IMR-90 (cell line): Measurements from ENCODE around the gene GP1BA. TPM values are rescaled to one million over a fixed set of nuclear protein-coding genes. Genes with fewer than 3 reads are reported as not detected.

Experiments
- ATAC-seq: fragments of 200-7000 bp; cut with Tn5 transposase; 2 replicates; pipeline ENCODE4 v1.9.1; 2020; ENCODE audit warnings: low read depth, mild to moderate bottlenecking, moderate library complexity
- BruUV-seq: library from RNA; stranded (reverse); fragments of 400-500 nt; replicated peaks from 2 replicates; lab custom pipeline; 2021; lab: Mats Ljungman, UMichigan
- CTCF ChIA-PET: fragments of 300-600 bp; formaldehyde crosslinking; extraction: SDS; loops from one replicate; lab custom pipeline; 2021; ENCODE audit warnings: antibody characterized with exemption; lab: Yijun Ruan, JAX
- POLR2A ChIA-PET: fragments of 300-600 bp; sonication (Branson Sonifier 250); formaldehyde crosslinking; loops from one replicate; lab custom pipeline; 2022; ENCODE audit warnings: antibody characterized with exemption; ENCODE audit not compliant: unreplicated experiment; lab: Charles Lee
- DNase-seq: peaks from one replicate; pipeline ENCODE4 v3.0.0; 2013
- H2AFZ ChIP-seq: replicated peaks from 2 replicates; pipeline ENCODE3; 2013; ENCODE audit warnings: low read length, mild to moderate bottlenecking; ENCODE audit not compliant: poor library complexity
- H2AK5ac ChIP-seq: 2 replicates; pipeline ENCODE4 v1.6.1; 2013; ENCODE audit warnings: low read depth, low read length, inconsistent platforms
- H2AK9ac ChIP-seq: replicated peaks from 2 replicates; pipeline ENCODE3; 2013; ENCODE audit warnings: mild to moderate bottlenecking, low read depth, low read length, moderate library complexity; ENCODE audit not compliant: poor library complexity
- H2BK120ac ChIP-seq: 2 replicates; pipeline ENCODE4 v1.6.1; 2013; ENCODE audit warnings: low read depth, low read length, inconsistent platforms
- H2BK15ac ChIP-seq: 3 replicates; pipeline ENCODE4 v1.6.1; 2013; ENCODE audit warnings: low read depth, low read length, inconsistent platforms
- H2BK20ac ChIP-seq: 2 replicates; pipeline ENCODE4 v1.6.1; 2013; ENCODE audit warnings: low read depth, mild to moderate bottlenecking, inconsistent platforms, low read length, moderate library complexity
- H2BK5ac ChIP-seq: 2 replicates; pipeline ENCODE4 v1.6.1; 2013; ENCODE audit warnings: mild to moderate bottlenecking, low read depth, low read length, inconsistent platforms; ENCODE audit not compliant: poor library complexity, severe bottlenecking
- H3K14ac ChIP-seq: replicated peaks from 2 replicates; pipeline ENCODE4 v1.6.1; 2013; ENCODE audit warnings: low read depth, low read length, inconsistent platforms
- H3K18ac ChIP-seq: 2 replicates; pipeline ENCODE4 v1.6.1; 2013; ENCODE audit warnings: low read depth, low read length, control low read depth
- H3K23ac ChIP-seq: 2 replicates; pipeline ENCODE4 v1.6.1; 2013; ENCODE audit warnings: low read depth, low read length, inconsistent platforms
- H3K27ac ChIP-seq: 2 replicates; pipeline ENCODE4 v1.5.1; 2013; ENCODE audit warnings: mild to moderate bottlenecking, control low read depth, low read length; ENCODE audit not compliant: insufficient read depth
- H3K27me3 ChIP-seq: 2 replicates; pipeline ENCODE4 v1.6.1; 2013; ENCODE audit warnings: low read length; ENCODE audit not compliant: control insufficient read depth, insufficient read depth
- H3K36me3 ChIP-seq: 2 replicates; pipeline ENCODE4 v1.6.1; 2013; ENCODE audit warnings: low read length, mixed read lengths; ENCODE audit not compliant: control insufficient read depth, insufficient read depth
- H3K4ac ChIP-seq: 2 replicates; pipeline ENCODE4 v1.6.1; 2013; ENCODE audit warnings: low read depth, low read length, inconsistent platforms
- H3K4me1 ChIP-seq: 2 replicates; pipeline ENCODE4 v1.6.1; 2013; ENCODE audit warnings: low read length, mixed read lengths; ENCODE audit not compliant: control insufficient read depth, insufficient read depth
- H3K4me2 ChIP-seq: 2 replicates; pipeline ENCODE4 v1.6.1; 2013; ENCODE audit warnings: low read depth, mild to moderate bottlenecking, control low read depth, low read length, moderate library complexity
- H3K4me3 ChIP-seq: 2 replicates; pipeline ENCODE4 v1.5.1; 2013; ENCODE audit warnings: low read depth, mild to moderate bottlenecking, control low read depth, low read length, moderate library complexity; ENCODE audit not compliant: insufficient read depth
- H3K56ac ChIP-seq: 2 replicates; pipeline ENCODE4 v1.6.1; 2013; ENCODE audit warnings: low read length, inconsistent platforms; ENCODE audit not compliant: insufficient read depth; ENCODE audit errors: extremely low read depth
- H3K79me1 ChIP-seq, 2 experiments: 2 replicates each; pipeline ENCODE4 v1.6.1; 2013; ENCODE audit warnings: low read length in 2 of 2, inconsistent platforms in 1 of 2, low read depth in 1 of 2
- H3K9ac ChIP-seq: 2 replicates; pipeline ENCODE4 v1.6.1; 2013; ENCODE audit warnings: low read depth, low read length, control low read depth
- H3K9me1 ChIP-seq: 2 replicates; pipeline ENCODE4 v1.6.1; 2013; ENCODE audit warnings: low read length, inconsistent platforms; ENCODE audit not compliant: insufficient read depth
- H3K9me3 ChIP-seq: 2 replicates; pipeline ENCODE4 v1.6.1; 2013; ENCODE audit warnings: low read length; ENCODE audit not compliant: control insufficient read depth, insufficient read depth
- H4K20me1 ChIP-seq: 2 replicates; pipeline ENCODE4 v1.6.1; 2013; ENCODE audit warnings: low read length, inconsistent platforms; ENCODE audit not compliant: insufficient read depth
- H4K5ac ChIP-seq: 2 replicates; pipeline ENCODE4 v1.6.1; 2013; ENCODE audit warnings: mild to moderate bottlenecking, low read depth, low read length, control low read depth
- H4K8ac ChIP-seq, 2 experiments: 2 replicates each; pipeline ENCODE4 v1.6.1; 2013; ENCODE audit warnings: low read depth in 2 of 2, low read length in 2 of 2, control low read depth in 1 of 2, inconsistent platforms in 1 of 2
- H4K91ac ChIP-seq: 2 replicates; pipeline ENCODE4 v1.6.1; 2013; ENCODE audit warnings: low read depth, low read length, inconsistent platforms; ENCODE audit not compliant: insufficient read depth
- BHLHE40 ChIP-seq: fragments of 150-350 bp; IDR thresholded peaks from 2 replicates; pipeline ENCODE4 v1.6.1; 2016; ENCODE audit warnings: mild to moderate bottlenecking, low read depth, low read length
- CEBPB ChIP-seq: IDR thresholded peaks from 2 replicates; pipeline ENCODE4 v1.6.1; 2012; ENCODE audit warnings: low read depth, low read length, improper control_type of control experiment
- CHD1 ChIP-seq: IDR thresholded peaks from 2 replicates; pipeline ENCODE4 v1.6.1; 2012; ENCODE audit warnings: low read depth, low read length, improper control_type of control experiment
- CTCF ChIP-seq: conservative IDR thresholded peaks from 2 replicates; pipeline ENCODE4 v1.5.1; 2012; ENCODE audit warnings: mild to moderate bottlenecking, low read depth, low read length, improper control_type of control experiment
- MXI1 ChIP-seq: IDR thresholded peaks from 2 replicates; pipeline ENCODE4 v1.6.1; 2012; ENCODE audit warnings: low read depth, mild to moderate bottlenecking, low read length, moderate library complexity, borderline replicate concordance
- POLR2A ChIP-seq: IDR thresholded peaks from 2 replicates; pipeline ENCODE4 v1.6.1; 2012; ENCODE audit warnings: mild to moderate bottlenecking, low read depth, low read length
- RAD21 ChIP-seq: IDR thresholded peaks from 2 replicates; pipeline ENCODE4 v1.6.1; 2012; ENCODE audit warnings: low read length, improper control_type of control experiment
- RCOR1 ChIP-seq: IDR thresholded peaks from 2 replicates; pipeline ENCODE4 v1.6.1; 2012; ENCODE audit warnings: mild to moderate bottlenecking, low read length, improper control_type of control experiment; ENCODE audit not compliant: insufficient replicate concordance
- RFX5 ChIP-seq: IDR thresholded peaks from 2 replicates; pipeline ENCODE4 v1.8.0; 2012; ENCODE audit warnings: low read depth, mild to moderate bottlenecking, low read length, moderate library complexity
- SMC3 ChIP-seq: fragments of 150-350 bp; IDR thresholded peaks from 2 replicates; pipeline ENCODE4 v1.6.1; 2016; ENCODE audit warnings: low read depth, mild to moderate bottlenecking, antibody characterized with exemption, low read length, moderate library complexity
- WGBS, 2 experiments: methylation state at CpG; one replicate each; pipeline versions ENCODE4 v1.1.5 to v1.1.7; 2013; ENCODE audit warnings: missing lambda C conversion rate in 2 of 2; ENCODE audit not compliant: insufficient read length in 1 of 2; ENCODE audit errors: extremely low coverage in 2 of 2; 5-methylcytosine and 5-hydroxymethylcytosine counted together
- dilution Hi-C: fragments of 300-500 bp; cut with HindIII; formaldehyde crosslinking; loops from one replicate; pipeline ENCODE4 v1.14.3; 2018; ENCODE audit warnings: low sequenced_read_pairs; ENCODE audit not compliant: unreplicated experiment
- in situ Hi-C: fragments of 300-500 bp; cut with MboI; formaldehyde crosslinking; loops from 3 replicates; pipeline ENCODE4 v1.14.3; 2019; ENCODE audit warnings: low sequenced_read_pairs, inconsistent platforms, mixed read lengths
- intact Hi-C: fragments of 100-400 bp; cut with micrococcal nuclease; formaldehyde crosslinking; loops from 2 replicates; pipeline ENCODE4 v1.10.0; 2022
- polyA plus RNA-seq, 3 experiments: library from polyadenylated mRNA; depleted of rRNA; stranded (reverse); fragments of >200 nt; gene quantifications; 2 replicates each; pipeline ENCODE4 v1.2.3, GENCODE V29; 2012; ENCODE audit warnings: low replicate concordance in 1 of 3
- total RNA-seq: library from RNA; depleted of rRNA; stranded (reverse); fragments of >200 nt; gene quantifications from 2 replicates; pipeline ENCODE4 v1.2.3, GENCODE V29; 2012

Gene GP1BA
- total and polyA plus RNA-seq, 2 of the 4 experiments (the other 2 are of a cell fraction) = not detected

- no peak for TF ChIP-seq RCOR1
Observed at GRCh38 chr17:4966844-4967538, 34.9 kb downstream of the GP1BA start (continued).

GRCh38 chr17:4967539-4968485, 35.7 kb downstream of the GP1BA start, which contains the start of gene SPAG7:
Gene SPAG7 (minus strand): TSS chr17:4967817. CDS start chr17:4967804, 13 bp downstream.
- peak within 1 kb of the TSS; percentile 73 for H3K4me2 ChIP-seq
- peak within 1 kb of the TSS; percentile 94 for H2BK5ac ChIP-seq
- intact Hi-C loops = loop anchor here (1.0 to 5.0 kb wide), 2 partner anchors 20 to 61 kb away; partner anchors contain the start of gene PFN1
- H3K9ac ChIP-seq = peak within 1 kb of the TSS; percentile 99
- H2BK15ac ChIP-seq = peak within 1 kb of the TSS; percentile 67; the same call in 2 of the 3 replicates
- H3K56ac ChIP-seq = peak within 1 kb of the TSS; percentile 99
- H3K4me1 ChIP-seq = peaks cover 14% of the 10 kb centered on the region
- peak within 1 kb of the TSS; percentile 58 for H3K4me3 ChIP-seq
- WGBS, 2 experiments = 3% methylated on average over 13 of the region's 66 CpGs; no CpG with 5 or more reads in 1 of the 2 experiments
- H2AFZ ChIP-seq = peak within 1 kb of the TSS; percentile 91
- H3K36me3 ChIP-seq = peaks cover 19% of the 10 kb centered on the region
- H3K9me1 ChIP-seq = peaks cover 17% of the 10 kb centered on the region
- peak within 1 kb of the TSS; percentile 87 for H3K18ac ChIP-seq
- H2BK120ac ChIP-seq = peak within 1 kb of the TSS; percentile 85
- peak within 1 kb of the TSS; percentile 44 for H2BK20ac ChIP-seq
- CTCF ChIA-PET = interaction anchor here (0.9 to 1.7 kb wide), 4 partner anchors 19 to 65 kb away, joined by 3 to 11 read pairs (median 4); partner anchors contain the start of genes CAMTA2, CHRNE, RNF167 and SLC25A11
- peak within 1 kb of the TSS; percentile 89 for H3K23ac ChIP-seq
- H3K9me3 ChIP-seq = no peaks in the 10 kb centered on the region
- H4K91ac ChIP-seq = peak within 1 kb of the TSS; percentile 99
- peak; percentile 70 for ATAC-seq
- peak; percentile 98 for DNase-seq
- H3K14ac ChIP-seq = peak within 1 kb of the TSS; percentile 98
- H3K79me1 ChIP-seq = peaks cover 20 to 69% of the 10 kb centered on the region in 2 experiments
- POLR2A ChIA-PET = interaction anchor here (0.6 to 3.0 kb wide), 6 partner anchors 14 to 159 kb away, joined by 4 to 19 read pairs (median 7); partner anchors contain the start of genes ENO3, PFN1, RNF167 and SLC25A11
- BruUV-seq = no TSS peak
- H3K27me3 ChIP-seq = no peaks in the 10 kb centered on the region
- in situ Hi-C loops = no loop called here
- H2AK5ac ChIP-seq = peak within 1 kb of the TSS; percentile 100
- peak within 1 kb of the TSS; percentile 100 for H3K4ac ChIP-seq
- peak within 1 kb of the TSS; percentile 100 for H2AK9ac ChIP-seq
- H3K27ac ChIP-seq = peak within 1 kb of the TSS; percentile 87
- H4K20me1 ChIP-seq = peaks cover 3% of the 10 kb centered on the region; the same call in 1 of the 2 replicates
- H4K5ac ChIP-seq = peak within 1 kb of the TSS; percentile 80
- peak within 1 kb of the TSS; percentile 96 to 97 for H4K8ac ChIP-seq
- dilution Hi-C loops = no loop called here
- TF ChIP-seq RFX5 (no peak), RCOR1 (no peak), SMC3 (peak; percentile 31; the same call in 1 of the 2 replicates), CHD1 (no peak), CEBPB (no peak), RAD21 (peak; percentile 55), MXI1 (no peak), BHLHE40 (no peak), CTCF (peak; percentile 21; the same call in 1 of the 2 replicates), POLR2A (peak; percentile 57)
